Suprapubic skin (tissue), 4 donors: ENCODE results near the gene ALDH3A2.

ENCODE experiments used
- EP300 ChIP-seq: sonication (generic); formaldehyde crosslinking; IDR thresholded peaks from one replicate; pipeline ENCODE4 v1.6.1; 2017; ENCODE audit warnings: antibody characterized with exemption
- POLR2A ChIP-seq, 2 donors: fragments of 450-650 bp; IDR thresholded peaks; one replicate each; pipeline ENCODE4 v1.6.1; 2017; ENCODE audit warnings: antibody characterized with exemption in 2 of 2, mild to moderate bottlenecking in 2 of 2, moderate library complexity in 2 of 2
- POLR2AphosphoS5 ChIP-seq, 3 donors: sonication (generic); formaldehyde crosslinking; IDR thresholded peaks; one replicate each; pipeline ENCODE4 v1.6.1; 2017; ENCODE audit warnings: antibody characterized with exemption in 3 of 3
- TF ChIP-seq, protein P1 (sequence below), 2 donors: fragments of 200-600 bp in 1 of 2; fragments of 450-650 bp in 1 of 2; sonication (generic) in 1 of 2; IDR thresholded peaks; one replicate each; pipeline ENCODE4 v1.5.1; 2016 to 2019; ENCODE audit warnings: antibody characterized with exemption in 2 of 2, mild to moderate bottlenecking in 1 of 2, moderate library complexity in 1 of 2

DNA sequence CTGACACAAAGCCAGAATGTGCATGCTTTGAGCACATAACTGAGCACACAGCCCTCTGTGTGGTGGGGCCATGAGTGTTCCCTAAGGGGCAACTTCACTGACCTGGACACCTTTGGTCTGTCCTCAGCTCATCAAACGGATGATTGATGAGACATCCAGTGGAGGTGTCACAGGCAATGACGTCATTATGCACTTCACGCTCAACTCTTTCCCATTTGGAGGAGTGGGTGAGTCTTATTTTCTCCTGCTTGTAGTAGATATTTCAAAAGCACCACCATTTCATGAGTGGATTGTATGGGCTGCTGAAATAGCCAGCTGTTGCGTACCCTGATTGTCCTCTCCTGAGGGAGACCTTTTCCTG is 16.2 kb downstream of the ALDH3A2 start:
- TF ChIP-seq, protein P1, sequence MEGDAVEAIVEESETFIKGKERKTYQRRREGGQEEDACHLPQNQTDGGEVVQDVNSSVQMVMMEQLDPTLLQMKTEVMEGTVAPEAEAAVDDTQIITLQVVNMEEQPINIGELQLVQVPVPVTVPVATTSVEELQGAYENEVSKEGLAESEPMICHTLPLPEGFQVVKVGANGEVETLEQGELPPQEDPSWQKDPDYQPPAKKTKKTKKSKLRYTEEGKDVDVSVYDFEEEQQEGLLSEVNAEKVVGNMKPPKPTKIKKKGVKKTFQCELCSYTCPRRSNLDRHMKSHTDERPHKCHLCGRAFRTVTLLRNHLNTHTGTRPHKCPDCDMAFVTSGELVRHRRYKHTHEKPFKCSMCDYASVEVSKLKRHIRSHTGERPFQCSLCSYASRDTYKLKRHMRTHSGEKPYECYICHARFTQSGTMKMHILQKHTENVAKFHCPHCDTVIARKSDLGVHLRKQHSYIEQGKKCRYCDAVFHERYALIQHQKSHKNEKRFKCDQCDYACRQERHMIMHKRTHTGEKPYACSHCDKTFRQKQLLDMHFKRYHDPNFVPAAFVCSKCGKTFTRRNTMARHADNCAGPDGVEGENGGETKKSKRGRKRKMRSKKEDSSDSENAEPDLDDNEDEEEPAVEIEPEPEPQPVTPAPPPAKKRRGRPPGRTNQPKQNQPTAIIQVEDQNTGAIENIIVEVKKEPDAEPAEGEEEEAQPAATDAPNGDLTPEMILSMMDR (IDR thresholded peaks at IDR 0.05): no peak
- TF ChIP-seq POLR2A (IDR thresholded peaks at IDR 0.05): no peak
- no peak for TF ChIP-seq EP300
- no peak for TF ChIP-seq POLR2AphosphoS5 (IDR thresholded peaks at IDR 0.05)
